ENCODE results near the gene FAM171A2.
"Not testable (repeated sequence)": the region's sequence is repeated elsewhere in the genome, so short reads cannot be mapped to it uniquely, and the experiment has no call there.

The FAM171A2 gene

DNA sequence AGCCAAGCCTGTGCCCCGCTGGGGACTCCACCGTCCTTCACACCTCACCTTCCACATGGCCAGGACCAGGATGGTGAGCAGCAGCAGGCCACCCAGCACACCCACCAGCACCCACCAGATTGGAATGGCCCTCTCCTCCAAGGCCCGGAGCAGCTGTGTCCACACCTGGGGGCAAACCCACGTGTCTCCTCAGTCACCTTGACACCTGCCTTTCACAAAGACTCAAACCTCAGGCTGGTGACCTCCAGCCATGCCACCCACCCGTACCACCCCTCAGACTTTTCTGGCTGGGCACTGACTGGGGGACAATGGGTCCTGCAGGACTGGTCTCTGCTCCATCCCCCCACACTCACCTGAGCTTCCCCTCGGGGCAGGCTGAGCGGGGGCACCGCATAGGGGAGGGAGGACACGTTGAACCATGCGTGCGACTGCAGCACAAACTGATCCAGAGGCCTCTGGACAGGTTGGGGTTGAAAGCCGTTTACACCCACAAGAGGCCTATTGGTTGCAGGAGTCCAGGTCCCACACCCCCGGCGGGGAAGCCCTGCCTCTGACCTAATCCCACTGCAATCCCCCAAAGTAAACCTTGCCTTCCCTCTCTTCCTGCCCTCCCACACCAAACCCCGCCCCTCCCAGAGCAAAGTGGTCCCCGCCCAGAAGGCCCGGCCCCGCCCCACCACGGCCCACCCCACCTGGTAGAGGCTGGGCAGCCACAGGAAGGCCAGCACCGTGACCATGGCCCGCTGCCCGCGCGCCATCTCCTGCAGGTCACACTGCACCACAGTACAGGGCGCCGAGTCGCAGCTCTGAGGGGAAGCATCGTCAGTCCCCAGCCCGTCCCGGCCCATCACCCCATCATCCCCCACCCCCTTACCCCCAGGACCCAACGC is 10.9 kb upstream of the FAM171A2 start:
- no peaks in the 10 kb centered on the region for H3K4me1 ChIP-seq (ENCODE audit: control insufficient read depth, low read length)
- TF ChIP-seq, protein P1, sequence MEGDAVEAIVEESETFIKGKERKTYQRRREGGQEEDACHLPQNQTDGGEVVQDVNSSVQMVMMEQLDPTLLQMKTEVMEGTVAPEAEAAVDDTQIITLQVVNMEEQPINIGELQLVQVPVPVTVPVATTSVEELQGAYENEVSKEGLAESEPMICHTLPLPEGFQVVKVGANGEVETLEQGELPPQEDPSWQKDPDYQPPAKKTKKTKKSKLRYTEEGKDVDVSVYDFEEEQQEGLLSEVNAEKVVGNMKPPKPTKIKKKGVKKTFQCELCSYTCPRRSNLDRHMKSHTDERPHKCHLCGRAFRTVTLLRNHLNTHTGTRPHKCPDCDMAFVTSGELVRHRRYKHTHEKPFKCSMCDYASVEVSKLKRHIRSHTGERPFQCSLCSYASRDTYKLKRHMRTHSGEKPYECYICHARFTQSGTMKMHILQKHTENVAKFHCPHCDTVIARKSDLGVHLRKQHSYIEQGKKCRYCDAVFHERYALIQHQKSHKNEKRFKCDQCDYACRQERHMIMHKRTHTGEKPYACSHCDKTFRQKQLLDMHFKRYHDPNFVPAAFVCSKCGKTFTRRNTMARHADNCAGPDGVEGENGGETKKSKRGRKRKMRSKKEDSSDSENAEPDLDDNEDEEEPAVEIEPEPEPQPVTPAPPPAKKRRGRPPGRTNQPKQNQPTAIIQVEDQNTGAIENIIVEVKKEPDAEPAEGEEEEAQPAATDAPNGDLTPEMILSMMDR (IDR thresholded peaks at IDR 0.05; ENCODE audit: low read depth, low read length, poor library complexity, severe bottlenecking), result no peak
- TF ChIP-seq EZH2phosphoT487 (IDR thresholded peaks at IDR 0.05; ENCODE audit: borderline replicate concordance, low read length), result no peak
- no peak overlapping the region for H3K4me3 ChIP-seq (ENCODE audit: low read length)
- no peak overlapping the region for H3K4me2 ChIP-seq (ENCODE audit: low read length)
- H3K27ac ChIP-seq (ENCODE audit: low read depth, low read length), result no peak overlapping the region
- H3K36me3 ChIP-seq (ENCODE audit: control insufficient read depth, low read length), result no peaks in the 10 kb centered on the region
- no peaks in the 10 kb centered on the region for H3K9me3 ChIP-seq (ENCODE audit: control insufficient read depth, insufficient read depth, low read length)
- peaks cover 3% of the 10 kb centered on the region; the same call in 1 of the 2 replicates for H3K27me3 ChIP-seq (ENCODE audit: control insufficient read depth, low read length)
- H4K20me1 ChIP-seq (ENCODE audit: control insufficient read depth, insufficient read depth, low read depth, low read length), result no peaks in the 10 kb centered on the region
- no peaks in the 10 kb centered on the region for H3F3A ChIP-seq (ENCODE audit: control insufficient read depth, insufficient read depth)
- H3K79me2 ChIP-seq (ENCODE audit: control insufficient read depth, low read length), result no peaks in the 10 kb centered on the region
- H3K9me2 ChIP-seq (replicated peaks; ENCODE audit: control insufficient read depth, low read length), result no peaks in the 10 kb centered on the region

DNA sequence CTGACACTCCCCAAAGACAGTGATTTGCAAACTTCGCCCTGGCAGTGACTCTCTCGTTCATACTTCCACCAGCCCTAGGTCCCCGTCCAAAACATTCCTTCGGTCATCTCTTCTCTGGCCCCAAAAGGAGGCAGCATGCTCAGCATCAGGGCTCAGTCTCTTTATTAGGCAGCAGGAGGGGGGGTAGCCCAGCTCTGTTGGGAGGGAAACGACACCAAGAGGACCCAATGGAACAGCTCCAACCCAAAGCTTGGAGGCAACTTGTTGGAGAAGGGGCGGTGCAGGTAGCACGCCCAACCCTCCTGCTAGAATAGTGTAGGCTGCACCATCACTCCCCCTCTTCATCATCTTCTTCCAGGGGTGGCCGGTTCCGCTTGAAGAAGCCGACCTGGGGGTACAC is 8.4 kb upstream of the FAM171A2 start:
- Histone ChIP-seq H3K4me2 (ENCODE audit: low read length) (no peak overlapping the region), H4K20me1 (ENCODE audit: control insufficient read depth, insufficient read depth, low read depth, low read length) (no peaks in the 10 kb centered on the region), H3K27me3 (ENCODE audit: control insufficient read depth, low read length) (peaks cover 10% of the 10 kb centered on the region), H3K9me2 (replicated peaks; ENCODE audit: control insufficient read depth, low read length) (no peaks in the 10 kb centered on the region), H3K36me3 (ENCODE audit: control insufficient read depth, low read length) (no peaks in the 10 kb centered on the region), H3K4me1 (ENCODE audit: control insufficient read depth, low read length) (no peaks in the 10 kb centered on the region), H3K9me3 (ENCODE audit: control insufficient read depth, insufficient read depth, low read length) (no peaks in the 10 kb centered on the region), H3K27ac (ENCODE audit: low read depth, low read length) (no peak overlapping the region), H3F3A (ENCODE audit: control insufficient read depth, insufficient read depth) (no peaks in the 10 kb centered on the region), H3K79me2 (ENCODE audit: control insufficient read depth, low read length) (no peaks in the 10 kb centered on the region), H3K4me3 (ENCODE audit: low read length) (no peak overlapping the region)
- no peak for TF ChIP-seq EZH2phosphoT487 (IDR thresholded peaks at IDR 0.05; ENCODE audit: borderline replicate concordance, low read length)
- TF ChIP-seq, protein P1 (IDR thresholded peaks at IDR 0.05; ENCODE audit: low read depth, low read length, poor library complexity, severe bottlenecking), result no peak

DNA sequence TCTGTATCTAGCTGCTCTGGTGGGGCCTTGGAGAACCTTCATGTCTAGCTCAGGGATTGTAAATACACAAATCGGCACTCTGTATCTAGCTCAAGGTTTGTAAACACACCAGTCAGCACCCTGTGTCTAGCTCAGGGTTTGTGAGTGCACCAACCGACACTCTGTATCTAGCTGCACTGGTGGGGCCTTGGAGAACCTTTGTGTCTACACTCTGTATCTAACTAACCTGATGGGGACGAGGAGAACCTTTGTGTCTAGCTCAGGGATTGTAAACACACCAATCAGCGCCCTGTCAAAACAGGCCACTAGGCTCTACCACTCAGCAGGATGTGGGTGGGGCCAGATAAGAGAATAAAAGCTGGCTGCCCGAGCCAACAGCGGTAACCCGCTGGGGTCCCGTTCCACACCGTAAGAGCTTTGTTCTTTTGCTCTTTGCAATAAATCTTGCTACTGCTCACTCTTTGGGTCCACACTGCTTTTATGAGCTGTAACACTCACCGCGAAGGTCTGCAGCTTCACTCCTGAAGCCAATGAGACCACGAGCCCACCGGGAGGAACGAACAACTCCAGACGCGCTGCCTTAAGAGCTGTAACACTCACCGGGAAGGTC is 5.9 kb upstream of the FAM171A2 start:
- H3K27ac ChIP-seq (ENCODE audit: low read depth, low read length); H3K4me1 ChIP-seq (ENCODE audit: control insufficient read depth, low read length); H3K79me2 ChIP-seq (ENCODE audit: control insufficient read depth, low read length); H3K4me2 ChIP-seq (ENCODE audit: low read length); H3K9me2 ChIP-seq (replicated peaks; ENCODE audit: control insufficient read depth, low read length); H3K36me3 ChIP-seq (ENCODE audit: control insufficient read depth, low read length); H4K20me1 ChIP-seq (ENCODE audit: control insufficient read depth, insufficient read depth, low read depth, low read length); H3F3A ChIP-seq (ENCODE audit: control insufficient read depth, insufficient read depth); H3K9me3 ChIP-seq (ENCODE audit: control insufficient read depth, insufficient read depth, low read length); H3K4me3 ChIP-seq (ENCODE audit: low read length): not testable (repeated sequence)
- H3K27me3 ChIP-seq (ENCODE audit: control insufficient read depth, low read length), result peaks cover 28% of the 10 kb centered on the region

DNA sequence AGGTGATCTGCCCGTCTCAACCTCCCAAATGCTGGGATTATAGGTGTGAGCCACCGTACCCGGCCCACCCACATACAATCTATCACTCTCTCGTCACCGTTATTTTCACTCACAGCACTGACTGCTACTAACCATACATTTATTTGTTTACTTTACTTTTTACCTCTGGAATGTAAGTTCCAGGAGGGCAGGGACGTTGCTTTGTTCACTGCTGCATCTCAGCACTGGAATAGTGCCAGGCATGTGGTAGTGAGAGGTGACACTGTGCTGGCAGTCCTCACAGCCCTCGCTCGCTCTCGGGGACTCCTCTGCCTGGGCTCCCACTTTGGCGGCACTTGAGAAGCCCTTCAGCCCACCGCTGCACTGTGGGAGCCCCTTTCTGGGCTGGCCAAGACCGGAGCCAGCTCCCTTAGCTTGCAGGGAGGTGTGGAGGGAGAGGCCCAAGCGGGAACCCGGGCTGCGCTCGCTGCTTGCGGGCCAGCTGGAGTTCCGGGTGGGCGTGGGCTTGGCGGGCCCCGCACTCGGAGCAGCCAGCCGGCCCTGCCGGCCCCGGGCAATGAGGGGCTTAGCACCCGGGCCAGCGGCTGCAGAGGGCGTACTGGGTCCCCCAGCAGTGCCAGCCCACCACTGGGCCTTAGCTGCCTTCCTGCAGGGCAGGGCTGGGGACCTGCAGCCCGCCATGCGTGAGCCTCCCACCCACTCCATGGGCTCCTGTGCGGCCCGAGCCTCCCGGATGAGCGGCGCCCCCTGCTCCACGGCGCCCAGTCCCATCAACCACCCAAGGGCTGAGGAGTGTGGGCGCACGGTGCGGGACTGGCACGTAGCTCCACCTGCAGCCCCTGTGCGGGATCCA is 5.0 kb upstream of the FAM171A2 start:
- not testable (repeated sequence) for H4K20me1 ChIP-seq (ENCODE audit: control insufficient read depth, insufficient read depth, low read depth, low read length); H3F3A ChIP-seq (ENCODE audit: control insufficient read depth, insufficient read depth); H3K9me3 ChIP-seq (ENCODE audit: control insufficient read depth, insufficient read depth, low read length); H3K27ac ChIP-seq (ENCODE audit: low read depth, low read length); H3K9me2 ChIP-seq (replicated peaks; ENCODE audit: control insufficient read depth, low read length); H3K79me2 ChIP-seq (ENCODE audit: control insufficient read depth, low read length); H3K4me2 ChIP-seq (ENCODE audit: low read length); H3K36me3 ChIP-seq (ENCODE audit: control insufficient read depth, low read length); H3K4me3 ChIP-seq (ENCODE audit: low read length); H3K4me1 ChIP-seq (ENCODE audit: control insufficient read depth, low read length)
- H3K27me3 ChIP-seq (ENCODE audit: control insufficient read depth, low read length), result peaks cover 28% of the 10 kb centered on the region
